Measurements from ENCODE around the gene APOB. TPM values are rescaled to one million over a fixed set of nuclear protein-coding genes. Genes with fewer than 3 reads are reported as not detected.
"Not testable (repeated sequence)": the region's sequence is repeated elsewhere in the genome, so short reads cannot be mapped to it uniquely, and the experiment has no call there.

Gene APOB
- total RNA-seq, 1 experiment from 2014 or later: 234 TPM

DNA sequence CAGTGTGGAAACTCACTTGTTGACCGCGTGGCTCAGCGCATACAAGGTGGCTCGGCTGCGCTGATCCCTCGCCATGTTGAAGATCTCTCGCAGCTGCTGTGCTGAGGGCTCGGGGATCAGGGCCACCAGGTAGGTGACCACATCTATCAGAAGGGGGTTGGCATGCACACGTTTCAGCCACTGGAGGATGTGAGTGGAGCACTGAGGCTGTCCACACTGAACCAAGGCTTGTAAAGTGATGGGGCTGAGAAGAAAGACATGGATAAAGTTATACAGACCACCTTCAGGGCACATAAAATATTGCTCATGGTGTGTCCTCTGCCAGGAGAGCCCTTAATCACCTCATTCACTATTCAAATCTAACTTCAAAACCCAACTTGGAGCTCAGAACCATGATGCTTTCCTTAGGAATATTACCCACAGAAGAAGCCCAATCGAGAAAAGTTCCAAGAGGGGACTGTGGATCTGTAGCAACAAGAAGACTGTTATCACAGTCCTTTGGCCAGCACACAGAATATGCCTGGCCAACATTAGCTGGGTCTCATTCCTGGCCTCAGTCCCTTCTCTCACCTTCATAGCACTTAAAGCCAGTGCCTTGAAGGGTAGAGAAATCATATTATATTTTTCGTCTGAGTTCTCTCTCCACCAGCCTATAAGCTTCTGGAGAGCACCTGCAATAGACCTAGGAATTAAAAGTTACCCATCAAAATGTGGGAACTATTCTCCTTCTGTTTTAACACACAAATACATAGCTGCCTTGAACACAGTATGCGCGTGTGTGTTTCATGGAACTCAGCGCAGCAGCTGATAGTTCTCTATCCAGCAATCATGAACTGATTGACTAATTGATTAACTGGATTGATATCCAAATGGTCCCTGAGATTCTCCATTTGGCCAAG is 11.3 kb downstream of the APOB start:
- Histone ChIP-seq H3K4me1 (no peaks in the 10 kb centered on the region), H3K4me3 (ENCODE audit: low read depth, low read length) (no peak overlapping the region), H3K27me3 (replicated peaks; ENCODE audit: control insufficient read depth, insufficient read depth, low read length) (no peaks in the 10 kb centered on the region), H3K36me3 (ENCODE audit: control insufficient read depth, insufficient read depth, low read length) (peaks cover 20% of the 10 kb centered on the region), H3K9me3 (no peaks in the 10 kb centered on the region)
- no peaks in the 10 kb centered on the region for H3K4me1 Mint-ChIP-seq (ENCODE audit: low read depth, unreplicated experiment)
- TF ChIP-seq, protein P1, sequence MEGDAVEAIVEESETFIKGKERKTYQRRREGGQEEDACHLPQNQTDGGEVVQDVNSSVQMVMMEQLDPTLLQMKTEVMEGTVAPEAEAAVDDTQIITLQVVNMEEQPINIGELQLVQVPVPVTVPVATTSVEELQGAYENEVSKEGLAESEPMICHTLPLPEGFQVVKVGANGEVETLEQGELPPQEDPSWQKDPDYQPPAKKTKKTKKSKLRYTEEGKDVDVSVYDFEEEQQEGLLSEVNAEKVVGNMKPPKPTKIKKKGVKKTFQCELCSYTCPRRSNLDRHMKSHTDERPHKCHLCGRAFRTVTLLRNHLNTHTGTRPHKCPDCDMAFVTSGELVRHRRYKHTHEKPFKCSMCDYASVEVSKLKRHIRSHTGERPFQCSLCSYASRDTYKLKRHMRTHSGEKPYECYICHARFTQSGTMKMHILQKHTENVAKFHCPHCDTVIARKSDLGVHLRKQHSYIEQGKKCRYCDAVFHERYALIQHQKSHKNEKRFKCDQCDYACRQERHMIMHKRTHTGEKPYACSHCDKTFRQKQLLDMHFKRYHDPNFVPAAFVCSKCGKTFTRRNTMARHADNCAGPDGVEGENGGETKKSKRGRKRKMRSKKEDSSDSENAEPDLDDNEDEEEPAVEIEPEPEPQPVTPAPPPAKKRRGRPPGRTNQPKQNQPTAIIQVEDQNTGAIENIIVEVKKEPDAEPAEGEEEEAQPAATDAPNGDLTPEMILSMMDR (IDR thresholded peaks at IDR 0.05; ENCODE audit: insufficient read depth in 1 of 2, low read depth in 1 of 2, low read length in 1 of 2, severe bottlenecking in 1 of 2, unreplicated experiment in 1 of 2): no peak
- intact Hi-C loops (cut with micrococcal nuclease; ENCODE audit: unreplicated experiment): no loop called here
- H3K36me3 Mint-ChIP-seq (ENCODE audit: insufficient read depth, unreplicated experiment): peaks cover 88% of the 10 kb centered on the region
- H3K4me3 Mint-ChIP-seq (ENCODE audit: unreplicated experiment): no peak overlapping the region
- peak overlapping the region; percentile 38 for H3K27ac Mint-ChIP-seq (ENCODE audit: unreplicated experiment)
- H3K27me3 Mint-ChIP-seq (ENCODE audit: insufficient read depth, unreplicated experiment): no peaks in the 10 kb centered on the region
- no TSS peak for BruUV-seq (replicated peaks)
- DNase-seq: no peak
- no peaks in the 10 kb centered on the region for H3K9me3 Mint-ChIP-seq (ENCODE audit: unreplicated experiment)
- CTCF ChIA-PET: no interaction called here
- POLR2A ChIA-PET: no interaction called here

DNA sequence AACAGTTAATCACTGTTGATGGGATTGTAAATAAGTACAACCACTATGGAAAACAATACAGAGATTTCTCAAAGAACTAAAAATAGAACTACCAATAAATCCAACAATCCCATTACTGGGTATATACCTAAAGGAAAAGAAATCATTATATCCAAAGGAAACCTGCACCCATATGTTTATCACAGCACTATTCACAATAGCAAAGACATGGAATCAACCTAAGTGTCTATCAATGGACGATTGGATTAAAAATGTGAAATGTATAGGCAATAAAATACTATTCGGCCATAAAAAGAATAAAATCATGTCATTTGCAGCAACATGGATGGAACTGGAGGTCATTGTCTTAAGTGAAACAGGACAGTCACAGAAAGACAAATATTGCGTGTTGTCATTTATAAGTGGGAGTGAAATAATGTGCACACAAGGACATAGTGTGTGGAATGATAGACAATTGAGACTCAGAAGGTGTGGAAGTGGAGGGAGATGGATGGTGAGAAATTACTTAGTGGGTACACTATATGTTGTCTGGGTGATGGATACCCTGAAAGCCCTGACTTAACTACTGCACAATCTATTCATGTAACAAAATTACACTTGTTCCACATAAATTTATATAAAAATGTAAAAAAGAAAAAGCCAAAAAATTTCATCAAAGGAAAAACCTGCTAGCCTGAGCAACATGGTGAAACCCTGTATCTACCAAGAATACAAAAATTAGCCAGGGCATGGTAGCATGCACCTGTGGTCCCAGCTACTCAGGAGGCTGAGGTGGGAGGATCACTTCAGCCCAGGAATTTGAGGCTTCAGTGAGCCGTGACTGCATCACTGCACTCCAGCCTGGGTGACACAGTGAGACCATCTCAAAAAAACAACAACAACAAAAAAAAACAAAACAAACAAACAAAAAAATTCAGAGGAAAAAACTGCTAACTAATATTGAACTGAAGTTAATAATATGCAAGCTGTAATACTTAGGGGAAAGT is 12.6 kb downstream of the APOB start:
- intact Hi-C loops (cut with micrococcal nuclease; ENCODE audit: unreplicated experiment): no loop called here
- Mint-ChIP-seq H3K9me3 (ENCODE audit: unreplicated experiment) (no peaks in the 10 kb centered on the region), H3K4me3 (ENCODE audit: unreplicated experiment) (no peak overlapping the region), H3K4me1 (ENCODE audit: low read depth, unreplicated experiment) (no peaks in the 10 kb centered on the region), H3K27ac (ENCODE audit: unreplicated experiment) (no peak overlapping the region), H3K36me3 (ENCODE audit: insufficient read depth, unreplicated experiment) (peaks cover 93% of the 10 kb centered on the region), H3K27me3 (ENCODE audit: insufficient read depth, unreplicated experiment) (no peaks in the 10 kb centered on the region)
- no peaks in the 10 kb centered on the region for H3K27me3 ChIP-seq (replicated peaks; ENCODE audit: control insufficient read depth, insufficient read depth, low read length)
- no TSS peak for BruUV-seq (replicated peaks)
- H3K4me1 ChIP-seq: no peaks in the 10 kb centered on the region
- peaks cover 19% of the 10 kb centered on the region for H3K36me3 ChIP-seq (ENCODE audit: control insufficient read depth, insufficient read depth, low read length)
- POLR2A ChIA-PET: no interaction called here
- TF ChIP-seq, protein P1 (IDR thresholded peaks at IDR 0.05; ENCODE audit: insufficient read depth in 1 of 2, low read depth in 1 of 2, low read length in 1 of 2, severe bottlenecking in 1 of 2, unreplicated experiment in 1 of 2): no peak
- DNase-seq: no peak
- CTCF ChIA-PET: no interaction called here
- no peaks in the 10 kb centered on the region for H3K9me3 ChIP-seq
- no peak overlapping the region for H3K4me3 ChIP-seq (ENCODE audit: low read depth, low read length)

DNA sequence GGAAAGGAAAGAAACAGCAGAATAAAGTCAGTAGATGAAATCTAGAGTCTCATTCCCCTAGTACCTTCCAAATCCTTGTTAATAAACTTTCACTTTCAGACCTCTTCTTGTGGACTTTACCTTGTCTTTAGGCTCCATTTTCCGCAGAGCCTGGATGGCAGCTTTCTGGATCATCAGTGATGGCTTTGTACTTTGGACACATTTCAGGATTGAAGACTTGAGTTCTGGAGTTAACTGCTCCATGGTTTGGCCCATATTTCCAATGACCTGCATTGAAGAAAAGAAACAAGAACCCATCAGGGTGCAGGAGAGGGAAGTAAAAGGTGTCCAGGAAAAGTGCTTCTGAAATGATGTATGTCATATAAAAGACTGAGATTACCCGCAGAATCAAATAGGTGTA is 14.4 kb downstream of the APOB start:
- no peak overlapping the region for H3K4me3 ChIP-seq (ENCODE audit: low read depth, low read length)
- H3K27me3 Mint-ChIP-seq (ENCODE audit: insufficient read depth, unreplicated experiment): no peaks in the 10 kb centered on the region
- DNase-seq: no peak
- H3K27ac Mint-ChIP-seq (ENCODE audit: unreplicated experiment): no peak overlapping the region
- H3K4me1 ChIP-seq: no peaks in the 10 kb centered on the region
- H3K9me3 ChIP-seq: no peaks in the 10 kb centered on the region
- peaks cover 22% of the 10 kb centered on the region for H3K36me3 ChIP-seq (ENCODE audit: control insufficient read depth, insufficient read depth, low read length)
- TF ChIP-seq, protein P1 (IDR thresholded peaks at IDR 0.05; ENCODE audit: insufficient read depth in 1 of 2, low read depth in 1 of 2, low read length in 1 of 2, severe bottlenecking in 1 of 2, unreplicated experiment in 1 of 2): no peak
- H3K9me3 Mint-ChIP-seq (ENCODE audit: unreplicated experiment): no peaks in the 10 kb centered on the region
- H3K27me3 ChIP-seq (replicated peaks; ENCODE audit: control insufficient read depth, insufficient read depth, low read length): no peaks in the 10 kb centered on the region
- no TSS peak for BruUV-seq (replicated peaks)
- POLR2A ChIA-PET: no interaction called here
- no peaks in the 10 kb centered on the region for H3K4me1 Mint-ChIP-seq (ENCODE audit: low read depth, unreplicated experiment)
- no peak overlapping the region for H3K4me3 Mint-ChIP-seq (ENCODE audit: unreplicated experiment)
- intact Hi-C loops (cut with micrococcal nuclease; ENCODE audit: unreplicated experiment): no loop called here
- H3K36me3 Mint-ChIP-seq (ENCODE audit: insufficient read depth, unreplicated experiment): peaks cover 91% of the 10 kb centered on the region
- CTCF ChIA-PET: no interaction called here

DNA sequence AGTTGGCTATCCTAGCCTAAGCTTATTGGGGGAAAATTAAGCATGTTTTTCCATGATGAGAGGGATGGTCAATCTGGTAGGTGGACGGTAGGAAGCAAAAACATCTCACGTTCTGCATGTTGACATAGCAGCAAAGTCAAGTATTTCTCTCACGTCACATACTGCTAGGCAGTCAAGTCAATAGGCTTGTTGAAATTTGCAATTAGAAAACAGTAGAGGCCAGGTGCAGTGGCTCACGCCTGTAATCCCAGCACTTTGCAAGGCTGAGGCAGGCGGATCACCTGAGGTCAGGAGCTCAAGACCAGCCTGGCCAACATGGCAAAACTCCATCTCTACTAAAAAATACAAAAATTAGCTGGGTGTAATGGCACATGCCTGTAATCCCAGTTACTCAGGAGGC is 14.9 kb downstream of the APOB start:
- DNase-seq; H3K4me1 Mint-ChIP-seq (ENCODE audit: low read depth, unreplicated experiment); H3K4me3 ChIP-seq (ENCODE audit: low read depth, low read length); H3K27ac Mint-ChIP-seq (ENCODE audit: unreplicated experiment); H3K4me3 Mint-ChIP-seq (ENCODE audit: unreplicated experiment); CTCF ChIA-PET; H3K4me1 ChIP-seq; H3K9me3 ChIP-seq; POLR2A ChIA-PET; BruUV-seq (replicated peaks); H3K9me3 Mint-ChIP-seq (ENCODE audit: unreplicated experiment); H3K27me3 ChIP-seq (replicated peaks; ENCODE audit: control insufficient read depth, insufficient read depth, low read length); intact Hi-C loops (cut with micrococcal nuclease; ENCODE audit: unreplicated experiment); H3K27me3 Mint-ChIP-seq (ENCODE audit: insufficient read depth, unreplicated experiment): not testable (repeated sequence)
- peaks cover 86% of the 10 kb centered on the region for H3K36me3 Mint-ChIP-seq (ENCODE audit: insufficient read depth, unreplicated experiment)
- H3K36me3 ChIP-seq (ENCODE audit: control insufficient read depth, insufficient read depth, low read length): peaks cover 21% of the 10 kb centered on the region

Data from Caco-2 (cell line).